ENCODE data around the gene BTBD6.

Gene BTBD6

DNA sequence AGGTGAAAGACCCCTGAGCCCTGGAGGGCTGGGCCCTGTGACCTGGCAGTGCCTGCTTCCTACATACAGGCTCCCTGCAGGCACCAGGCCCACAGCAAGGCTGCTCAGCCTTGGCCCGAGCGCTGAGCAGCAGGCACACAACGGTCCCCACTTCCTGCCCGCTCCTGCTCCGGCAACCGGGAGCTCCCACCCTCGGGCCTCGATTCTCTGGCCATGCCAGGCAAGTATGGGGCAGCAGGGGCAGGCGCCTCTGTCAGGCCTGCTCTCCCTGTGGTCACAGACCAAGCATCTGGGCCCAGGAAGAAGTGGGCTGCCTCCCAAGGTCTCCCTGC is 36.6 kb upstream of the BTBD6 start:
- no peak for DNase-seq

DNA sequence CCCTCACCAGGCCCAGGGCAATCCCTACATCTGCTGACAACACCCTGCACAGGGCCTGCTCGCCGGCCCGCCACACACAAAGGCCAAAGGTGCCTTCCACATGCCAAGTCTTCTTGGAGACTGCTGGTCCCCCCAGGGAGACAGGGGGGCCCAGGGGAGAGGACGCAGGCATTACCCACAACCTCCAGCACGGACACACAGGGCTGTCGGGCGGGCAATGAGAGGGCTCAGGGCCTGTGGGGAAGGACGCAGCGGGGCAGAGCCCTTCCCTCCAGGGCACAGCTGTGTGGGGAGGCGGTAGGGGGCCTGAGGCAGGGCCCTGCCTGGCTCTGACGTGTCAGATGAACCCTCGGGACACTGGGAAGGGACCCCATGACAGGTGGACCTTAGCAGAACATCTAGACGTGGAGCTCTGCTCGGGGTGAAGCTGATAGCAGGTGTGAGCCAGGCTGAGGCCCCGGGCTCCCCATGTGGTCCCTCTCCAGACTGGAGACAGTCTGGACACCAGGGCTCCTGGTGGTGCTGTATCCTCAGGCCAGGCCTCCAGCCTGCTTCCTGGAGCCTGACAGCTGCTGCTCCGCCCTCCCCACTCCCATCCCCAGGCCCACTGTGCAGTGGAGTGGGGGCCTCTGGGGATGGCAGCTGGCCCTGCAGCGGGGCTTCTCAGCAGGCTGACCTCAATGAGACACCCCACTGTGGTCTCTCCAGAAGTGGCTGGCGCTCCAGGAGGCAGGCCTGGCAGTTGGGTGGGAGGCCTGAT is 35.6 kb upstream of the BTBD6 start:
- DNase-seq, result no peak

DNA sequence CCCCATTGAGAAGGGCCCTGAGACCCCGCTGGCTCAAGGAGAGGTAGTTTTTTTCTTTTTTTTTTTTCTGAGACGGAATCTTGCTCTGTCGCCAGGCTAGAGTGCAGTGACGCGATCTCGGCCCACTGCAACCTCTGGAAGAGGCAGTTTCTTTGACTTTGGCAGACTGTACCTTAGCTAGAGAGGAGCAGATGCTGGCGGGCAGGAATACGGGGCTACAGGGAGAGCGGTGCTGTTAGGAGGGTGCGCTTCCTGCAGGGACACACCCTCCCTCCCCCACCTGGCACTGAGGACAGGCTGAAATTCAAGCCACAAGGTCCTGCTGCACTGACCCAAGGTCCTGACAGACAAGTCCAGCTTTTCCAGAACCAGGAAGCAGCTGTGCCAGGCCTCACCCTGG is 35.0 kb upstream of the BTBD6 start:
- DNase-seq, result no peak

DNA sequence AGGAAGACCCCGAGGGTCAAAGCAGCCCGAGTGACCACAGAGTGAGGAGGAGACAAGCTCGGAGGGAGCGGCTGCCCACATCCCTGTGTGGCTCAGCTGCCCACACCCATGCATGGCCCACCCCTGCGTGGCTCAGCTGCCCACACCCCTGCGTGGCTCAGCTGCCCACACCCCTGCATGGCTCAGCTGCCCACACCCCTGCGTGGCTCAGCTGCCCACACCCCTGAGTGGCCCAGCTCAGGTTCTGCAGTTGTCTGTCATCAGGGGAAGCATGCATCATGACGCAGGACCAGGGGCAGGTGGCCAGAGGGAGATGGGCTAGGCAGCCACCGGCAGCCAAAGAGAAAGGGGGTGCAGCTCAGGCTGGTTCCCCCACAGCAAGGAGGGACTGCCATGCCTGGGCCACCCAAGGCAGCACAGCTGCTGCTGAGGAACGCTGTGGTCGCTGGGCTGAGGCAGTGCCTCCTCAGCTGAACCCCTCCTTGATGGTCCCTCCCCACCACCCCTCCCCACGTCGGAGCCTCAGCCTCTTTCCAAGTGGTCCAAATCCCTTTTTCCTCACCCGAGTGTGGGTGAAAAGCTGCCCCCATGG is 33.9 kb upstream of the BTBD6 start:
- DNase-seq, result no peak

DNA sequence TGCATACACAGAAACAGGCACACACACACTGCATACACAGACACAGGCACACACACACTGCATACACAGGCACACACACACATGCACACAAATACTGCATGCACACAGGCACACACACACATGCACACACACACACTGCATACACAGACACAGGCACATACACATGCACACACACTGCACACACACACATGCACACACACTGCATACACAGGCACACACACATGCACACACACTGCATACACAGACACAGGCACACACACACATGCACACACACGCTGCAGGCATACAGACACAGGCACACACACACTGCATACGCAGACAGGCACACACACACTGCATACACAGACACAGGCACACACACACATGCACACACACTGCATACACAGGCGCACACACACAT is 32.7 kb upstream of the BTBD6 start:
- DNase-seq, result no peak

DNA sequence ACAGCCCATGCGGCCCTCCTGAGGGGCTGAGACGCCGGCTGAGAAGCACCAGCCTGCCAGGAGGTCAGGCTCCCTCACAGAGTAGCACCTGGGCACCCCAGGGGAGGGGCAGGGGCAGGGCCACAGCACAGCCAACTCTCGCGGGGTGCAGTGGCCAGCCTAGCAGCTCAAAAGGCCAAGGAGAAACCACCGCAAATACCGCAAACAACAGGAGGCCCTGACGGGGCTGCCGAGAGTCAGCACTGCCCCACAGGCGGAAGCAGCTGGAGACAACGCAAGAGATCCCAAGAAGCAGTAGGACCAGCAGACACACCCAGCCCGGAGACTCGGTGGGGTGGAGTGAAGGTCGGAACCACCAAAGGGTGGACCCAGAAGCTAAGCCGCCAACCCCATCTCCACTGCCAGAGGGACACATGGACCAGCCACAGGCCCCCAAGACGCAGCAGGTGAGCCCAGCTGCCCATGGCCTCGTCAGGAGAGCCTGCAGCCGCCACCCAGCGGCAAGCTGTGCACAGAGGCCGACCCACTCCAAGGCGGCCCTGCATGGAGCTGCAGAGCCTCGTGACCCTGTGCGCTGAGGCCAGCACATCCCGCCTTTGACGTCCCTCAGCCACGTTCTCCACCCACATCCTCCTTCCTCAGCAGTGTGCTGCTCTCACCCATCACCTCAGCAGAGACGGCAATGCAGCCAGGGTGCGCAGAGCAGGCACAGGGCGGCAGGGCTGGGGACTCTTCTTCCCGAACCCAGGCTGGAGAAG is 31.7 kb upstream of the BTBD6 start:
- DNase-seq, result no peak

DNA sequence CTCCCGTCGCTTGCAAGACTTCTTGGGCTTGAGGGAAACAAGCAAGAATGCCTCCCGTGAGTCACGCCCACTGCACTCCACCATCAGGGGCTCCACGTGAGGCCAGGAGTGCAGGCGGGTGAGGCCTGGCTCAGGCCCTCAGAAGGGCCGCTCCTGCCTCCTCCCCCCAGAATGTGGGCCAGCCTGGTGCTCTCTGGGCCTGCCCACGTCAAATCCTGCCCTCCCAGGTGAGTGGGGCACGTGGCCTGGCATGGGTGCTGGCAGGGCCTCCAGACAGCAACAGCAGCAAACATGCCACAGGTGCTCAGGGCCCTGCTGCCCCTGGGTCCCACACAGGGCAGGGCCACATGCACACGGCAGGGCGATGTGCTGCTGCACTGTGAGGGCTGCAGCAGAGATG is 30.6 kb upstream of the BTBD6 start:
- no peak for DNase-seq

DNA sequence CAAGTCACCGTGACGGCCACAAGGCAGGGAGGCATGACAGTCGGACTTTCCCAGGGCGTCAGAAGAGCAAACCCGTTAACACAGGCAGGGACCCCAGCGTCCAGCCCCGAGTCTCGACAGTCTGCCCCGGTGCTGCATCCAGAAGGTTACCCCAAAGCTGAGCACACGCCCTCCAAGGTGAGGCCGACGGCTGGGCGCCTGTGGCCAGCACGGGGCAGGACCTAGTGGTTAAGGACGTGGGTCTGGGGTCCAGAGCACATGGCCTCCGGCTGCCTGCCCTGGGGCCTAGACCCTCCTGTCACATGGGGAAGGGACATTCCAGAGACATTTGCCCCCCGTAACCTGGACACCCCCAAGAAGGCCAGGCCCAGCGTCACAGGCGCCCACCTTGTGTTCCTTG is 29.7 kb upstream of the BTBD6 start:
- no peak for DNase-seq

DNA sequence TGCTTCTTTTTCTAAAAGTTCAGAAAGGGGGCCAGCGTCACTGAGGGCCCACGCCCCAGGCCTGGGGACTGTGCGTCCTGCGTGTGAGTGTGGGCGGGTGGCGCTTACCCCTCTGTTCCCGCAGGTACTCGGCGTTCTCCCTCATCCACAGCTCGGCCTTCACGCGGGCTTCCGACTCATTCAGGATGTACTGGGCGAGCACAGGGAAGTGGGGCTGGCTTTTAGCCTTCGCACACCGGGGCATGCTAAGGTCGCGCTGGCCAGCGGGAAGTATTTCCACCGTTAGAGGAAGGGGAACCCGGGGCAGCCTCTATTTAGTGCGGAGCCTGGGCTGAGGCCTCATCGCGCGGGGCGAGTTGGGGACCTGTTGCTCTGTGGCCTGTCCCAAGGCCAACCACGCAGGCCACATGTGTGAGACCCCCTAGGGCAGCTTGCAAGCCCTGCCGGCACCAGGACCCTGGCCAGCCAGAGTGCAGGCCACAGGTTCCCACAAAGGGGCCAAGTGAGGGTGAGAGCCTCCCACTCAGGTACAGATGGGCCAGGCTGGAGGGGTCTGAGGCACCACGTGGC is 29.2 kb upstream of the BTBD6 start:
- DNase-seq, result no peak

DNA sequence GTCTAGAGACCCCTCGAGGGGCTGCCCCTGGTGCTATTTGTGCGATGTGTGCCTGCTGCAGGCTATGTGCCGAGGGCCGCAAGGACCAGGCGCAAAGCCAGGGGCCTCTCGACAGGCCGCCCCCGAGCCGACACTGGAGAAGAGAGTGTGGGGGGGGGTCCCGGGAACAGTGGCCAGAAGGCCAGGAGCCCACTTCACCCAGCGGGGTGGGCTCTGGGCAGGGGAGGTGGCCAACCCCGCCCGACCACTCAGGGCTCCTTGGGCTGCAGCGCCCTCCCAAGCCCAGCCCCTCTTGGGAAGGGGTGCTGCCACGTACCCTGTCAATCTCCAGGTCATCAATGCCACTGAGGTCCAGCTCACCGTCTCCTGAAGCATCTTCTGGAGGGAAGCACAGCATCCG is 28.6 kb upstream of the BTBD6 start:
- DNase-seq, result no peak

DNA sequence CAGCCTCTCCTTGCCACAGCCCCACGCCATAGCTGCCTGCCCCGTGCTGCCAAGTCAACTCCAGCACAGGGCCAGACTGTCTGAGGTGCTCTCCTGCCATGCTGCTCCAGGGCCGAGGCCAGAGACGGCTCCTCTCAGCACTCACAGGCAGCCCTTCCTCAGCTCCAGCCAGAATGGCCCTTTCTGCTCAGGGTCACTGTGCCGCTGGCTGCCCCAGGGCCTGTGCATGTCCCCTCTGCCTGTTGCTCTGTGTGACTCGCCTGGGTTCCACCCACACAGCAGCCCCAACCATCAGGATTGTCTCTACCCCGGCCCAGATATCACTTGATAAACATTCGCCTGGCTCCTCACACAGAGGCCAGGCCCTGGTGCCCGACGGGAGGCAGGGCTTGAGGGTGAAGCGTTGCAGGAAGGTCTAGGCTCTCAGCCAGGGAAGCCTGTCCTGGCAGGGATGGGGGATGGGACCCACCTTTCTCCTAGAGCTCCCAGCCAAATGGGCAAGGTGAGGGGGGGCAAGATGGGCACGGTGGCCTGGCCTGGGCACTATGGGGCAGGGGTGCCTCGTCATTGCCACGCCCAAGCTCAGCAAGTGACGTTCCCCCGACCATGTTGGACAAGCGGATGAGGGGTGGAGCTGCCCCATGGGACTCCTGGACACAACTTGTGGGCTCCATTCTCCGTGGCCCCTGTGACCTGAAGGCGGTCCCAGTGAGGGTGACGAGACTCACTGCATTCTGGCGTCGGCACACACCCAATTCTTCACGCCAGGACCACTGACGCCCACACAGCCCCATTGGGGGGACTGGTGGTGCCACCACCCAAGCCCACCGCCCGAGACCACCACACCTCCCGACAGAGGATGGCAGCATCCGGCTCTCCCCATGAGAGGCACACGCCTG is 27.4 kb upstream of the BTBD6 start:
- no peak for DNase-seq

DNA sequence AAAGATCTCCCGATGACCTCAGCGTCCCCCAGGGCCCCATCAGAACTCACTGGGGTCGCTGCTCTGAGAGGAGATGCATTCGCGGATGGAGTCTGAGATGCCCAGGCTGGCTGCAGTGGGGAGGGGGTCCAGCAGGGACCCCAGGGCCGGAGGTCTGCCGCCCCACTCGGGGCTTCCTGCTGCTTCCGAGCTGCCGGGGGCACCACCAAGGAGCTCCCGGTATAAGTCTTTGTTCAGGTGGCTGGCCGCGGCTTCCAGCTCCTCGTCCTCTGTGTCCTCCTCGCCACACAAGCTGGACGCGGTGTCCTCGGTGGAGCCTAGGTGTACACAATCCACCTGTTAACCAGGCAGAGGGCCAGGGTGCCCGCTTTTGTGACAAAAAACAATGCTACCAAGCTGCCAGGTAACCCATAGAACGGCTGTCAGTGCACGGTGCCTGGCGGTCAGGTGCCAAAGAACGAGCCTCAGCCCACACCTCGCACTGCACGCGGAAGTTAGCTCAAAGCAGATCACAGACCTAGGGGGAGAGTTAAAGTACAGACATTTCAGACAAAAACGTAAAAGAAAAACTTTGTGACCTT is 26.6 kb upstream of the BTBD6 start:
- DNase-seq, result no peak

DNA sequence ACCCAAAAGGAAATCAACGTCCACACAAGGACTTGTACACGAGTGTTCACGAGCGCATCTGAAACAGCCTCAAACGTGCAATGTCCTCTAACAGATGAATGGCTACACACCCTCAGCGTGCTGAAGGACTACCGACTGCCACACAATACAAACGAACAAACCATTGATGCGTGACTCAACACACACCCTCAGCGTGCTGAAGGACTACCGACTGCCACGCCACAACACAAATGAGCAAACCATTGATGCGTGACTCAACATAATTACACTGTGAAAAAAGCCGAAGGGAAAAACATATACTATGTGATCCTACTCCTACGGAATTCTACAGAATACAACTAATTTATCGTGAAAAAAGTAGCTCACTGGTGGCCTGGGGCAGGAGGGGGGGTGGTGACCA is 25.1 kb upstream of the BTBD6 start:
- DNase-seq, result no peak

DNA sequence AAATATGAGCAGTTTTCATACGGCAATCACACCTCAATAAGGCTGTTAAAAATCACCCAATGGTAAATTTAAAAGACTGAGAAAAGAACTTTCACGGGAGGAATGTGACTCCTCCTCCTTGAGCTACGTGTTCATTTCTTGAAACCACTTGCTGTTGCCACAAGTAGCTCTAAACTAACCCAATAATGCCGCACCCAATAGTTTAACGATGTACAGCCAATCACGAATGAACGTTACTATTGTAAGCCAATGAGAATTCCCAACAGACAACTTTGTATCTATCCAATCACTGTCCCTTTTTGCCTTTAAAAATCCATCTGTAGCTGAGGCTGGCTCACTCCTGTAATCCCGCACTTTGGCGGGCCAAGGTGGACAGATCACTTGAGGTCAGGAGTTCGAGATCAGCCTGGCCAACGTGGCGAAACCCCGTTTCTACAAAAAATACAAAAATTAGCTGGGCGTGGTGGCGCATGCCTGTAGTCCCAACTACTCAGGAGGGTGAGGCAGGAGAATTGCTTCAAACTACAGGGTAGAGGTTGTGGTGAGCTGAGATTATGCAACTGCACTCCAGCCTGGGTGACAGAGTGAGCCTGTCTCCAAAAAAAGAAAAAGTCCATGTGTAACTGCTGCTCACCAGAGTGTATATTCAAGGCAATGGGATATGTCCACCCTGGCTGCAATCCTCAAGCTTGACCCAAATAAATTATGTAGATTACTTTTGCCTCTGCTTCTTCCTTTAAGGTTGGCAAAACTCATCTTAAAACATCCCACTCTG is 24.4 kb upstream of the BTBD6 start:
- no peak for DNase-seq

DNA sequence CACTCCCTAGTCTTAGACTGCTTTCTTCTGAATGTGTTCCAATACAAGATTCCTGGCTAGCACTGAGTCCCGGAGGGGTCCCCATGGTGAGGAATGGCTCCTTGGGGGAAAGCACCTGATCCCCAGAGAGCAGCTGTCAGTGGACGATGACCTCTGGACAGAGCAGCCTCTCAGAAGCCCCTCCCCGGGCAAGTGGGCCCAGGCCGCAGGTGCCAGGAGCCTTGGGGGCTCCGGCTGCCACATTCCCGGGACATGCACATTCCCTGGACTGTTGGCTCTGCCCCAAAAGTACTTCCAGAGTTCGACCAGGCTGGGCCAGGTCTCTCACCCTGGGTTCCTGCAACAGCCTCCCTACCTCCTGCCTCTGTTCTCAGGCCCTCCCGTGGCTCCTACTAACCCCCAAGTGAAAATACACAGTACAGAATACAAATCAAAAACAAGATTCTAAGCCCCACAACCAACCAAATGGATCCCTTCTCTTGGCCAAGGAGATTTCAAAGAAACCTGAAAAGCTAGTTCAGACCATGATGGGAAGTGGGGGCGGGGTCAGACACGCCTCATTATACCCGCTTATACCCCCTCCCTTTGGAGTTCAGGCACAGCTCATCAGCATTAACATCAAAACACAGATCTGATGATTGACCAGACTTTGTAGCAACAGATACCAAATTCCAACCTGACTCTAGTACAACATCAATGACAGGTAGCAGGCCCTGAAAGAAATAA is 23.3 kb upstream of the BTBD6 start:
- DNase-seq, result no peak

DNA sequence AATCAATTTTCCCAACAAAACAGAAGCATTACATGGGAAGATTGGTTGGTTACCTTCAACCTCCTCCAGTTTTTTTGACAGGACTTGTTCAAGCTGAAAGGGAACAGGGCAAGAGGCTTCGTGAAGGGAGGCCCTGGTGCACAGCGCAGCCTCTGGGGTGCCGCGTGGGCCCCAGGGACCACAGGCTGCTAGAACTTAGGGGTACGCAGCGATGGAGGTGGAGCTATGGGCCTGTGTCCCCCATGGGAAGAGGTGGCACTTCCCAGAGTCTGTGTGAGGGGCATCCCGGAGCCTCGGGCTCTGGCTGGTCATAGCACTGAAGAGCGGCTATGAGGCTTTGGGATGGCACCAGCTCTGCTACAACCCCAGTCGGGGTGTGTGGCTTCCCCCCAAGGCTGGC is 22.1 kb upstream of the BTBD6 start:
- DNase-seq, result no peak

DNA sequence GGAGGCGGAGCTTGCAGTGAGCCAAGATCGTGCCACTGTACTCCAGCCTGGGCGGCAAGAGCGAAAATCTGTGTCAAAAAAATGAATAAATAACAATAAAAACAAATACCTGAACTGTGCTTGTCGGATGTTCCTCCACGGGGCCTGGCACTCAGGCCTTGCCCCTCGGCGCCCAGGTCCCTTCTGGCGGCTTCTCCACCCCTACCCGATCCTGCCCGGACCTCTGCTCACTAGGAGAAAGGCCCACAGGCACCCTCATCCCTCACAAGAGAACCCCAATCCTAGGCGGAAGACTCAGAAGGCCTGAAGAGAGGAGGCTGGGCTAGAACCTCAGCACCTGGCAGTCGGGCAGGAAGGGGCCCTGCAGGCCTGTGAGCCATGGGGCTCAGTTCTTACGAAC is 21.0 kb upstream of the BTBD6 start:
- DNase-seq, result no peak

DNA sequence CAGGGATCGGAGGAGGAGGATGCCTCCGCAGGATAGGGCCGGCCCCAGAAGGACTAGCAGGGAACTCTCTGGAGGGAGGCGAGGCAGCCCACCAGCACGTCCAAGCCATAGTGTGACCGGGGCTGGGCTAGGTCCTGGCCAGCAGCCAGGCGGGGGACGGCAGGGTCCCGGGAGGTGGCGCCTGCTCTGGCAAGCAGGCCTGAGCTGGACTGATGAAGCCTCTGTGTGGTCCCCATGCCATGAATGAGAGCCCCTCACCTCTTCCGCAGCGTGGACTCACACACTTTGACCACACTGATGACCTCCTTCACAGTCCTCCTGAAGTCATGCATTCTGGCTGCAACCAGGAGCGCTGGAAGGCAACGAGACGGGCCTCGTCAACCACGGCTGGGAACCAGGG is 19.8 kb upstream of the BTBD6 start:
- no peak for DNase-seq

DNA sequence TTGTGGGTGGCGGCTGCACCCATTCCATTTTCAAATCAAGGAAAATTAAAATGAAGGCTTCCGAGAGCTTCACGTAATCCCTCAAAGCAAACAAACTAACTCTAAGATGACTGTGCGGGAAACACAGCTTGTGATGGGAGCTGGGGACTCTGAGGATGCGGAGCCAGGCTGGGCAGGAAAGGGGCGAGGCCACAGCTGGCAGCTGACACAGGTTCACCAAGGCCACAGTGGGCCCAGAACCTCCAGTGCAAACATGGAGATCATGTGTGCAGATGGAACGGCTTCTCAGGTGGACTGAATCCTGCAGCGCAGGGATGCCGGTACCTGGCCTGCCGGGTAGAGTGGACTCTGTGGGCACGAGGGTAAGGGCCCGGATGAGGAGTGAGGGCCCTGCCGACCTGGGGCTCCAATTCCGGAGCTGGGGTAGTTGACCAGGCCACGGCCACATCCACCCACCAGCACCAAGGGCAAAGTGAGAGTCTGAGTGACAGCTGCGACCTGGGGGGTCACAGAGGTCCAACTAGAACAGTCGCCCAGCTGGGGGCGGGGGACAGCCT is 19.2 kb upstream of the BTBD6 start:
- no peak for DNase-seq

DNA sequence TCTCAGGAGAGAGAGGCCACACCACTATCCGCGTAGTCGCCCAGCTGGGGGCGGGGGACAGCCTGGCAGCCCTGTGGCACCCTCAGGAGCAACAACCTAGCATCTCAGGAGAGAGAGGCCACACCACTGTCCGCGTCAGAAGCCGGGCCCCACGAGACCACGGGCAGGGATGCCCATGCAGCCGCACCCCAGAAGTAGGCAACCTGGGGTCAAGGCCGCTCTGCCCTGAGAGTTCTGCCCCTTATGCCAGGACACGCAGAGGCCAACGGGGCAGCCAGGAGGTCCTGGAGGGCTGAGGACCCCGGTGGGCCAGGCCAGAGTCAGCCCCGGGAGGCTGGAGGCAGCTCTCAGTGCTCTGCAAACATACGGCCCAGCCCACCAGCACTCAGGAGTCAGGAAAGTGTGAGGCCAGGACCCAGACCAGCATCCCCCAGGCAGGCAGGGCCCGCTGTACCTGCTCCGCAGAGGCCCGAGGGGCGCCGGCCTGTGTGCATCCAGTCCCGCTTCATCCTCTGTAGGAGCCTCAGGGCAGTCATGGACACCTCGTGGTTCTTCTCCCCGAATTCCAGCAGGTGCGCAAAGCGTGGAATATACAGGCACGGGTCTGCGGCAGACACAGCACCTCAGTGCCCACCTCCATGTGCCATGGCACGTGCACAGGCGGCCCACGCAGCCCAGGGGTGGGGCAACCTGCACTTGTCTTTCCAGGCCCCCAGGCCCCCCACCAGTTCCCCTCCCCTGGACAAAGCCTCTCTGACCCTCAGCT is 7.3 kb upstream of the BTBD6 start:
- no peak for DNase-seq

Data from activated CD8-positive, alpha-beta memory T cell treated with anti-CD3 and anti-CD28 coated beads for 24 hours (primary cell).